GM18858 (cell line): ENCODE data around the gene DUSP3.

Experiments used
- ATAC-seq: cut with Tn5 transposase; IDR thresholded peaks from one replicate; pipeline ENCODE4 v1.9.1; 2021; ENCODE audit not compliant: unreplicated experiment

DUSP3 gene

DNA sequence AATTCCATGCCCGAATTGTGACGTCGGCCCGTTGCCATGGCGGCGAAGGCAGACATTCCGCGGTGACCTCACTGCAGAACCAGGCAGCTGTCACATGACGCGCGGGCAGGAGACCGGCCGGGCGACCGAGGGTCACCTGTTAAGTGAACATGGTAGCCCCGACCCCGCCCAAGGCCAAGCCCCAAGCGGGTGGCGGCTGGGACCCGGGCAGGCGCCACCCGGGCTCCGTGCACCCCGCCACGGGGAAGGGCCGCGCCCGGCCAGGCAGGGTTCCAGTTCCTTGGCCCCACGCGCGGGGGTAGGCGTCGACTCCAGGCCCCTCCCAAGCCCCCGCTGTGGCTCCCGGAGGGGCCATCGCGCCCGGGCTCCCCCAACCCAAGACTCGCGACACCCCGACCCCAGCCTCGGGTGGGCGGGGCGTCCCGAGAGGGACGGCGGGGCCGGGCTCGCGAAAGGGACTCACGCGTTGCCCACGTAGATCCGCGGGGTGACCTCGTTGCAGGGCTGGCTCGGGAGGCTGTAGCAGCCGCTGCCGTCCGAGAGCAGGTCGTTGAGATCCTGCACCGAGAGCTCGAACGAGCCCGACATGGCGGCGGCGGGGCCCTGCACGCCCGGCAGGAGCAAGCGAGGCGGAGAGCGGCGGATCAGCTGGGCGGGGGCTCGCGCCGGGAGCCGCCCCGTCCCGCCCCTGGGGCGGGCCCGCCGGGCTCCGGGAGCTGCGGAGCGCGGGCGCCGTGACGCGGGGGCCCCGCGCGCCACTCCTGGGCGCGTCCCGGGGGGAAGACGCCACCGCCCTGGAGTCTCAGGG lies at the start of gene DUSP3:
TSS of gene DUSP3 (minus strand) at position 641 of the 808 bp plus-strand sequence. CDS start at position 588, 53 bp downstream.
- ATAC-seq, result peak; percentile 44

DNA sequence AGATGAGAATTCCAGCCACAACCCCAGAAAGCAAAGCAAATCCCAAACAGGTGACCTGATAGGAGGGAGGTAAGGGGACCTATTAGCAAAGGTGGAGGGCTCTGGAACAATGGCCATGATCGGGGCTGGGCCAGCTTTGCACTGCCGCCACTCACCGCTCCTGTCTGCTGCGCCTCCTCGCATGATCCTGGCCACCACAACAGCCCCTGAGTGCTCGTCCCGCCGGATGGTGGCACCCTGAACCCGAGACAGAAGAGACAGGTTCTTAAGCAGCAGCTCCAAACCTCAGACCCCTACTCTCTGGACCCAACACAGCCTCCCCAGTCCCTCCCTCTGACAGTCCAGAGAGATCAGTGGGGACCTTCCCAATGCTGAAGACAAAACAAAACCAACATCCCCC lies 48.8 kb upstream of the DUSP3 start:
- no peak for ATAC-seq

DNA sequence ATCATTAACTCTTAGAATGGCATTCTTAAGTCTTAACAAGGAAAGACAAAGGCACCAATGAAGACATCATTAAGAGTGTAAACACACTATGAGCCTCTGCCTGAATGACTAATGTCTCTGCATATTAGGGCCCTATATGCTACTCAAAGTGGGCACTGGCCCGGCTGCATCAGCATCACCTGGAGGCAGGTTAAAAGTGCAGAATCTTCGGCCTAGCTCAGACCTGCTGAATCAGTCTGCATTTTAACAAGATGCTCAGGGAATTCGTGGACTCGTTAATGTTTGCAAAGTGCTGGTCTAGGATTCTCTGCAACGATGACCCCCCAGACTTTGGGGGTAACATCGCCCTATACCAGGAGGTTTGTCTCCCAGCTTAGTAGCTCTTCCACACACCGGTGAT lies 47.4 kb upstream of the DUSP3 start:
- no peak for ATAC-seq

GRCh38 chr17:43825567-43825966 lies 46.8 kb upstream of the DUSP3 start:
- no peak for ATAC-seq

DNA sequence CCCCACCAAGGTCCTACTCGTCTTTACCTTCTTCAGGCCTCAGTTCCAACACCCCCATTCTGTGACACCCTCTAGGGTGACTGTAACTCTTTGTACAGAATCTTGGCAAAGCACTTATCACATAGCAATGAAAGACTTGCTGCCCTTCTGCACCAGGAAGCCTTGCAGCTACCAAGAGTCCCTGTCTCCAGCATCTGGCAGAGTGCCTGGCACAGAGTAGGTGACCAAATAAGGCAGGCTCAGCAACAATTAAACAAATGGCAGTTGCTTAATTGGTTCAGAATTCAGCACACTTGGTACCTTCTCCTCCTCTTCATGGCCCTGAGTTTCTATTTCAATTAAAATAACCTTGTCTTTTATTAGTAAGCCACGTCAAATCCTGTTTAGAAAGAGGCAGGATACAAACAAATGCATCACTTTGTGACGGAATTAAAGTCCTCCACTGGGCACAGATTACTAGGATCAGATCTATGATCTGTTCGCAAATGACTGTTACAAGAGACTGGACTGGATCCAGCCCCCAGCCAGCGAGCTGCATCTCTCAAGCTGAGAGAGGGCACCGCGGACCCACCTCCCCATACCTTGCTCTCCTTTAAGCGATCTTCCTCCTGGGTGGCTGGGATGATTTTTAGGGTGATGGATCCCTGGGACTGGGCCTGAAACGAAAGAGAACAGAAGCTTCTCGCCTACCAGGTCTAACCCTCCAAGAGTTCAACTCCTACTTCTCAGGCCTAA lies 44.7 kb upstream of the DUSP3 start:
- no peak for ATAC-seq

DNA sequence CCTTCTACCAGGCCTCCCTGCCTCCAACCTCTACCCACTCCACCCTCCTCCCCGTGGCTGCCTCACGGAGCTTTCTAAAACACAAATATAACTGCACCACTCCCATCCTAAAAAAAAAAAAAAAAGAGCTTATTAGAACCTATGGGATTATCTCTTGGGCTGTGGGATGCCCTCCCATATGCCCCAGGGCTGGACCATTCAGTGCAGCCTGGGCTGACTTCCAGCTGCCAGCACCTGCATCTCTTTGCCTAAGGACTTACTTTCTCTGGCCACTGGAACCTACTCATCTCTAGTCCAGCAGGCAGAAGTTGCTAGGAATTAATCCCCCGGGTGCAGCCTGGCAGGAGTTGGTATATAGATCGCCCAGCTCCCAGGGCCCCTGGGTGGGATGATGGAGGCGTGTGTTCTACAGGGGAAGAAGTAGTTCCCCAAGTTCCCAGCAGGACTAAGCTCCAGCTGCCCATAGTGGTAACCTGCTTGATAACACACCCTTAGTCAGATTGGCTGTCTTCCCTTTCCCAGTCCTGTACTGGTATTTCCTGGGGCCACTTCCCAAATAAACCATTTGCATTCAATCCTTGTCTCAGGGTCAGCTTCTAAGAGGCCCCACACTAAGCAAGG lies 43.9 kb upstream of the DUSP3 start:
- ATAC-seq, result no peak

GRCh38 chr17:43820759-43821158 lies 42.0 kb upstream of the DUSP3 start:
- ATAC-seq, result no peak

- ATAC-seq, result no peak
Measured at GRCh38 chr17:43818966-43819365, 40.2 kb upstream of the DUSP3 start.

GRCh38 chr17:43817826-43818225 lies 39.0 kb upstream of the DUSP3 start:
- no peak for ATAC-seq

DNA sequence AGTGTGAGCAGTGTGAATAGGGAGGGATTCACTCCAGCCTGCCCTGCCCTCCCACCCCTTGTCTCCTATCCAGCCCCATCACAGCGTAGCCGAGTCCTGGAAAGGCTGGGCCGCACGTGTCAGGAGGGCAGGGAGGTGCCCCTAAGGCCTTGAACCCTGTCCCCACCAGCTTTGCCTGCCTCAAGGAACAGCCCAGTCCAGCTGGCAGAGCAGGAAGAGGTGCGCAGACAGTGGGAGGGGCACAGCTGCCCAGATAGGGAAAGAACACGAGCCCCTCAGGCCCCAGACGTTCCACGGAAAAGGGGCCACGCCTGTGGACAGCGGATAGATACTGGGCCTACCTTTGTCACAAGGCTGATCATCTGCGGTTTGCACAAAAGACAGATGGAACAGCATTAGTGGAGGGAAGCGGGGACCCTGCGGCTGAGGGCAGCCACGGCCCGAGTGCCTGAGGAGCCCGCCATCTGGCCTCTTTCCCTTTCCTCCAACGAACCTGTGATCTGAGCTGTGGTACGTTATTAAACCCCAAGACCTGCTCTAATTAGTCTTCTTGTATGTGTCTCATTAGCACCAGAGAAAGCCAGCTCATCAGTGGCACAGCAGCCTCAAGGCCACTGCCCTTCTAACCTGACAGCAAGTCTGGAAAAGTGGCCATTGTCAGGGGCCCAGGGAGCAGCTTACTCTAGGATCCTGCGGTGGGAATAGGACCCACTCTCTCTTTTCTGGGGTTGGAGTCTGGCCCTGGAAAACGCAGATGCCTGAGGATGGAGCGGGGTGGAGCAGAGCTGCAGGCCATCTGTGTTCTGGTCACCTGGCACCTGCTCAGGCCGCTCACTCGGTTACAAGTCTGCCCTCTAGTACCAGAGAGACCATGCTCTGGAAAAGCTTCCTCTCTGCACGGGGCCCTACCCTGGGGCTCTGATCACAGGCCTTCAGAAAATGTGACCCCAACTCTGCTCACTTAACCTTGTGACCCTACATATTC lies 37.9 kb upstream of the DUSP3 start:
- ATAC-seq, result no peak

DNA sequence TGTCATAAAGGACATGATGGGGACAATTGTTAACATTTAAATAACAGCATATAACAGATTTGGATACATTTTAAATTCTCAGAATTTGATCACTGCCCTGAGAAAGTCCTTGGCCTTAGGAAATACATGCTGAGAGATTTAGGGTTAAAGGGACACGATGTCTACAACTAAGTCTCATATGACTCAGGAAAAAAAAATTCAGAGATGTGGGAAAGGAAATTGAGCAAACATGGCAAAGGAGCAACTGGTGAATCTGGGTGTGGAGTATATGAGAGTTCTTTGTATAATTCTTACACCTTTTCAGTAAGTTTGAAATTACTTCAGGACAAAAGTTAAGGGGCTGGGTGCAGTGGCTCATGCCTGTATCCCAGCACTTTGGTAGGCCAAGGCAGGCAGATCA lies 35.9 kb upstream of the DUSP3 start:
- ATAC-seq, result no peak

GRCh38 chr17:43814026-43814425 lies 35.2 kb upstream of the DUSP3 start:
- ATAC-seq, result no peak

DNA sequence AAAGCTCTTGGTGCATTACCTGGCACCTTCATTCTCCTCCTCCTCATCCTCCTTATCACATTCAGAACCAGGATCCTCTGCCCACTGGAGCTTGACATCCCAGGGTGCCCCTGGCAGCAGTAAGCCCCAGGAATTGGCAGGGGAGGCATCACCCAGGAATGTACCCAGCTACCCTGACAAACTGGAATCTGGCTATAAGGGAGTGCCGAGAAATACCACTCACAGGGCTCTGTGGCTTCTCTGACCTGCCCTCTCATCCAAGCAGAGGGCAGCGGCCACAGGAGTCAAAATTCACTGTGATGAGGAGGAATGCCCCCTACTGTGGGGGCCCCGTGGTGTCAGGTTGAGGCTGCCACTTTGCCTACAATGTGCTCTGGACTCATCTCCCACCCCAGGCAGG lies 34.6 kb upstream of the DUSP3 start:
- no peak for ATAC-seq

DNA sequence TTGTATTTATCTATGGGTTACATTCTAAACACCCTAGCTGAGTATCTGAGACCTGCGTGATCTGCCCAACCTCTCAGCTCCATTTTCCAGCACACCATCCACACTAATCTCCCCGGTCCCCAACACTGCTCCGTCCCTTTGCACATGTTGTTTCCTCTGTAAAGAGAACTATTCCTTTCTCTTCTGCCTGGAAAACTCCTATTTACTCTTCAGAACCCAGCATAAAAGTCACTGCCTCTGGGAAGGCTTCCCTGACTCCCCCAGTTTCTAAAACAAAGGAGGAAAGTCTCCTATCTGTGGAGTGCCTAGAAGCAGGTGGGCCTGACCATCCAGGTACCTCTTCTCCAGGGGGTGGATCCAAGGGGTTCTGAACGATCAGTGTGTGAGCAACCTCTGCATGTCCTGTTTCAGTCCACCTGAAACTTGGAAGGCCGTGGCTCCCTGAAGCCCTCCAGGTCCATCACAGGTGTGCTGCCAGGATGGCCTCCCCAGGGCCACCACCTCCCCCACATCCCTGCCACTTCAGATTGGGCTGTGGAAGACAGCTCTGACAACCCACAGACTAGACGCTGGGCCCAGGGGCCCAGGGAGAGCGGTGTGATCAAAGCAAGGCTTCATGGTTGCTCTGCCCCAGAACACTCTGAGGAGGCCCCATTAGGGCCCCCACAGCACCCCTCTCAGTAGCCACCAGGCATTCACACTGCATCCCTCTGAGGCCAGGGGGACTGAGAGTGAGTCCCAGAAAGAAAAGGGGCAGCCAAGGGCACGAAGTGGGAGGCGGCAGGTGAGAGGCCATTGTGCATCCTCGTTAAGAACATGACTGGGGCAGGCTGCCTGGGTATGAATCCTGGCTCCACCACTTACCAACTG lies 33.9 kb upstream of the DUSP3 start:
- no peak for ATAC-seq

DNA sequence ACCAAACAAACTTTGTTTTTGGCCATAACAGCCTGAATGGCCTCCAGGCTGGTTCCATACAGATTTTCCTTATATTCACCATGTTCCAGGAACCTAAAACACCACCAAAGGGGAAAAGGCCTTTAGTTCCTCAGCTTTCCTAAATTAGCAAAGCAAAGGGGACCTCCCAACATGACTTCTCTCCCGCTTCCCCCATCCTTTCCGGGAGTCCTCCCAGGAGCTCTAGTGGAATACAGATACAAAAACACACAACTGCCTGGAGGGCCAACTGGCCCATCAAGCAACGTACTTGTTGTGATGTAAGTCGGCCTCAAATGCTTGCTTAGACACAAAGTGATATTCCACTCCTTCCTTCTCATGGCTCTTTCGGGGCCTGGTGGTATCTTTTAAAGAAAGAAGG lies 32.0 kb upstream of the DUSP3 start:
- ATAC-seq, result no peak

DNA sequence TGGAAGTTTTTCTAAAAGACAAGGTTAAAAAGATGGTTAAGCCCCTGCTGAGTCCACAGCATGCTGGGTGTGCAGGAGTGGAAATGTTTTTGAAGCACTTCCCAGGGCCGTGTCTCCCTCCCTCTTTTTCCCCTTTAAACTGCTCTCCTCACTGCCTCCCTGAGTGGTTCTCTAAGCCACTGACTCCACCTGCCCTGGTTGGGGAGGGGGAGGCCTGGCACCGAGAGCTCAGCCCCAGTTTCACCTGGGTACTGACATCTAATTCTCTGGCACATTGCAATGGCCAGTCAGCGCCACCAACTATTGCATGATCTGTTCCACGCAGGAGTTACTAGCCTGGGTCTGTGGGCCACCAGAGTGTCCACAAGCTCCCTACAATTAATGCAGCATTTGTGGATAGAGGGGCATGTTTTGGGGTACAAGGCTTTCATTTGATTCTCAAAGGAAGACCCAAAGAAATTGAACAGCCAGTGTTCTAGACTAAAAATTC lies 31.5 kb upstream of the DUSP3 start:
- ATAC-seq, result no peak

GRCh38 chr17:43809121-43809520 lies 30.3 kb upstream of the DUSP3 start:
- no peak for ATAC-seq

DNA sequence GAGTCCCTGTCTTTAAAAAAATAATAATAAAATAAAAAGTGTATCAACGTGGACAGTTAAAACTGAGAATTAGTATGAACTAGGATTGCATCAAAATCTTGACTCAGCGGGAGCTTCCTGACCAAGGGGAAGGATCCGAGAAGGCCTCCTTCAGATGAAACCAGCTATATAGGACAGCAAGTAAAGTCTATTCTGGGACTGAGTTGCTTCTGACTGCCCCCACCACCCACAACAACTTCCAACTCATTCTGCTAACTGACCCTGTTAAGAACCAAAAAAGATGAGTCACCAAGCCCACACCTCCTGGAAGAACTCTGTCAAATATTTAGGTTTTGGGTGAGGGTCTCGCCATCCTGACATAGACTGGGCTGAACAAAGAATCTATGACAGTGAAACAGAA lies 29.3 kb upstream of the DUSP3 start:
- no peak for ATAC-seq

DNA sequence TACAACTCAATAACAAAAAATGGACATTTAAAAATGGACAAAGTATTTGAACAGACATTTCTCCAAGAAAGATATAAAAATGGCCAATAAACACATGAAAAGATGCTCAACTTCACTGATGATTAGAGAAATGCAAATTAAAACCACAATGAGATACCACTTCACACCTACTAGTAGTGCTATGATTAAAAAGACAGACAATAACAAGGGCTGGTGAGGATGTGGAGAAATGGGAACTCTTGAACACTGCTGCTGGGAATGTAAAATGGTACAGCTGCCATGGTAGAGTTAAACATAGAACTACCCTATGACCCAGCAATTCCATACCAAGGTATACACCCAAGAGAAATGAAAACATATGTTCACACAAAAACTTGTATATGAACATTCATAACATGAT lies 26.3 kb upstream of the DUSP3 start:
- ATAC-seq, result no peak

- ATAC-seq, result no peak
Measured at GRCh38 chr17:43803758-43804157, 25.0 kb upstream of the DUSP3 start.
